Coronary artery (tissue), 2 donors: ENCODE results near the gene AIP.

Experiments used
- DNase-seq: peaks from one replicate; pipeline ENCODE4 v3.0.0-alpha.2; 2017; ENCODE audit warnings: low spot score
- H3K27ac ChIP-seq, 2 donors: fragments of 200-600 bp; sonication (generic); one replicate each; pipeline ENCODE4 v1.5.1; 2016 to 2019
- H3K4me3 ChIP-seq: fragments of 200-600 bp; sonication (generic); 2 replicates; pipeline ENCODE4 v1.5.1; 2016; ENCODE audit warnings: mild to moderate bottlenecking, moderate library complexity
- CTCF ChIP-seq: fragments of 200-600 bp; sonication (generic); IDR thresholded peaks from one replicate; pipeline ENCODE4 v1.5.1; 2019; ENCODE audit warnings: antibody characterized with exemption

AIP gene

GRCh38 chr11:67450796-67451657 is 31.8 kb upstream of the AIP start:
- TF ChIP-seq CTCF = no peak
- H3K4me3 ChIP-seq = no peak overlapping the region
- DNase-seq = no peak
- no peak overlapping the region for H3K27ac ChIP-seq

GRCh38 chr11:67451658-67451976 is 31.2 kb upstream of the AIP start:
- TF ChIP-seq CTCF = no peak
- DNase-seq = no peak
- H3K27ac ChIP-seq = peak overlapping the region in 1 of 2 donors; percentile 65

GRCh38 chr11:67452141-67452952 is 30.5 kb upstream of the AIP start, which contains the start of gene GPR152:
TSS of gene GPR152 (minus strand) at chr11:67452729. CDS start at chr11:67452724, 5 bp downstream.
- Histone ChIP-seq H3K27ac (peak within 1 kb of the TSS in 1 of 2 donors; percentile 65), H3K4me3 (peak within 1 kb of the TSS; percentile 44)
- no peak for DNase-seq
- TF ChIP-seq CTCF = no peak

More at GRCh38 chr11:67451658-67451976, 31.2 kb upstream of the AIP start:
- no peak overlapping the region for H3K4me3 ChIP-seq

- no peak overlapping the region for H3K4me3 ChIP-seq
- H3K27ac ChIP-seq = no peak overlapping the region
- no peak for TF ChIP-seq CTCF
- no peak for DNase-seq
Measured at GRCh38 chr11:67453816-67454732, 28.8 kb upstream of the AIP start.

- TF ChIP-seq CTCF = no peak
- no peak for DNase-seq
- Histone ChIP-seq H3K4me3 (no peak within 1 kb of the TSS), H3K27ac (no peak within 1 kb of the TSS)
Measured at GRCh38 chr11:67455054-67455453, 27.8 kb upstream of the AIP start, which contains the start of gene CABP4. TSS of gene CABP4 (plus strand) at chr11:67455354. CDS start at chr11:67455424, 70 bp downstream.

- H3K4me3 ChIP-seq = no peak overlapping the region
- TF ChIP-seq CTCF = no peak
- no peak for DNase-seq
- no peak overlapping the region for H3K27ac ChIP-seq
Measured at GRCh38 chr11:67456068-67456705, 26.6 kb upstream of the AIP start.
